GM18520 (cell line): Measurements from ENCODE around the gene RGS7.
"Not testable (repeated sequence)": the region's sequence is repeated elsewhere in the genome, so short reads cannot be mapped to it uniquely, and the experiment has no call there.

ENCODE experiments used
- ATAC-seq: cut with Tn5 transposase; IDR thresholded peaks from one replicate; pipeline ENCODE4 v1.9.1; 2021; ENCODE audit not compliant: unreplicated experiment

The RGS7 gene

GRCh38 chr1:241215683-241216082 is 141.3 kb downstream of the RGS7 start:
- no peak for ATAC-seq

- no peak for ATAC-seq
Measured at GRCh38 chr1:241215203-241215602, 141.8 kb downstream of the RGS7 start.

GRCh38 chr1:241213139-241213538 is 143.9 kb downstream of the RGS7 start:
- no peak for ATAC-seq

- ATAC-seq = no peak
Measured at GRCh38 chr1:241212628-241213027, 144.4 kb downstream of the RGS7 start.

GRCh38 chr1:241208910-241209379 is 148.1 kb downstream of the RGS7 start:
- ATAC-seq = no peak

GRCh38 chr1:241203817-241204216 is 153.2 kb downstream of the RGS7 start:
- ATAC-seq = no peak

GRCh38 chr1:241202401-241202800 is 154.6 kb downstream of the RGS7 start:
- ATAC-seq = no peak

- ATAC-seq = no peak
Measured at GRCh38 chr1:241186716-241187115, 170.3 kb downstream of the RGS7 start.

GRCh38 chr1:241181971-241182370 is 175.0 kb downstream of the RGS7 start:
- no peak for ATAC-seq

GRCh38 chr1:241181471-241181870 is 175.5 kb downstream of the RGS7 start:
- ATAC-seq = no peak

GRCh38 chr1:241180569-241180968 is 176.4 kb downstream of the RGS7 start:
- no peak for ATAC-seq

GRCh38 chr1:241177660-241178059 is 179.3 kb downstream of the RGS7 start:
- ATAC-seq = no peak

GRCh38 chr1:241172486-241172885 is 184.5 kb downstream of the RGS7 start:
- no peak for ATAC-seq

GRCh38 chr1:241171991-241172390 is 185.0 kb downstream of the RGS7 start:
- ATAC-seq = no peak

GRCh38 chr1:241167121-241167630 is 189.8 kb downstream of the RGS7 start:
- ATAC-seq = no peak

- no peak for ATAC-seq
Measured at GRCh38 chr1:241166625-241167024, 190.4 kb downstream of the RGS7 start.

- not testable (repeated sequence) for ATAC-seq
Measured at GRCh38 chr1:241165256-241165655, 191.7 kb downstream of the RGS7 start.

GRCh38 chr1:241163363-241163762 is 193.6 kb downstream of the RGS7 start:
- ATAC-seq = no peak

- no peak for ATAC-seq
Measured at GRCh38 chr1:241161188-241161689, 195.8 kb downstream of the RGS7 start.

- ATAC-seq = no peak
Measured at GRCh38 chr1:241157435-241157834, 199.6 kb downstream of the RGS7 start.

GRCh38 chr1:241156231-241156965 is 200.6 kb downstream of the RGS7 start:
- ATAC-seq = no peak

- no peak for ATAC-seq
Measured at GRCh38 chr1:241145881-241146280, 211.1 kb downstream of the RGS7 start.
